ENCODE measurements around the gene NODAL.
"Not testable (repeated sequence)": the region's sequence is repeated elsewhere in the genome, so short reads cannot be mapped to it uniquely, and the experiment has no call there.

The NODAL gene

DNA sequence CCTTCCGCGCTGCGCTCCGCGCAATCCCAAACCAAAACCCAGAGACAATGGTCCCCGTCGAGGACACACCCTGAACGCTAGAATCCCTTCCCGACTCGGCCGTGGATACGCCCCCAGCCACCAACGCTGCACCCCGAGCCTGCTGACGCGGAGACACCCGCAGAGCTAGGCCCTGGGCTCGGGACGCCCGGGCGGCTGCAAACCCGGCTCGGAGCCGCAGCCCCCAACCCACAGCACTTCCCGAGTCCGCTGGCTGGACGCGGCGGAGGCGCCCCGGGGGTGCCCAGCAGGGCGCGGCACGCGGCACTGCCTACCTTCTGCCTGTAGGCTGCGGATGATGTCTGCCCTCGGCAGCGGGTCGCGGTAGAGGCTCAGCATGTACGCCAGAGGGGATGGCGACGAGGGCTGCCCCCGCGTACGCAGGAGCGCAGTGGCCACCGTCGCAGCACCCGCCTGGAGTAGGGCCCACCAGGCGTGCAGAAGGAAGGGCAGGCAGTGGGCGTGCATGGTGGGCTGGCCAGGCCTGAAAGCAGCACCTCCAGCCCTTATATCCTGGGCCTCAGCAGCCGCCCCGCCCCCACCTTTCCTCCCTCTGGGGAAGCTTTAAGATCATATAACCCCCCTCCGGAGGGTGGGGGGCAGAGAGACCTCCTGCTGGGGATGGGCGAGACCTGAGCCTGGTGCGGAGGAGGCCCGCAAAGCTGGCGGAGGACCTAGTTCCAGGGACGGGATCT is at the start of gene NODAL:
Gene NODAL (minus strand): TSS at position 521 of the 734 bp plus-strand sequence. CDS start 14 bp downstream, at position 507.
- DNase-seq (ENCODE audit: low read depth), result no peak

DNA sequence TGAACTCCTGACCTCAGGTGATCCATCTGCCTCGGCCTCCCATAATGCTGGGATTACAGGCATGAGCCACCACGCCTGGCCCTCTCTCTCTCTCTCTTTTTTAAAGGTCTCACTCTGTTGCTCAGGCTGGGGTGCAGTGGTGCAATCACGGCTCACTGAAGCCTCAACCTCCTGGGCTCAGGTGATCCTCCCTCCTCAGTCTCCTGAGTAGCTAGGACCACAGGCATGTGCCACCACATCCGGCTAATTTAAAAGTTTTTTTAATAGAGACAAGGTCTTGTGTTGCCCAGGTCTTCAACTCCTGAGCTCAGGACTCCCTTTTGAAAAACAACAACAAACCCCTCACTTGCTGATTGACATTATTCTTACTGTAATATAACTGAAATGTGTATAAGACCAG is 48.7 kb upstream of the NODAL start:
- DNase-seq (ENCODE audit: low read depth), result no peak

DNA sequence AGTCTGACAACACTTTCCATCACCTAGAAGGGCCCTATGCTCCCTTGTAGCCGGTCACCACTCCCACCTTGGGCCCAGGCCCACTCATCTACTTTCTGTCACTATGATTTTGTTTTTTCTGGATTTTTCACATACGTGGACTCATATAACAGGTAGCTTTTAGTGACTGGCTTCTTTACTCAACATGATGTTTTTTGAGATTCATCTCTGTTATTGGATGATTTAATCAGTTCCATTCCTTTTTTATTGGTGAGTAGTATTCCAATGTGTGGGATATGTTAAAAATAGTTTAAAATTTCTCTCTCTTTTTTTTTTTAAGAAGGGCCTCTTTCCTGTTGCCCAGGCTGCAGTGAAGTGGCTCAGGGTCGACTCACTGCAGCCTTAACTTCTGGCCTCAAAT is 46.3 kb upstream of the NODAL start:
- no peak for DNase-seq (ENCODE audit: low read depth)

DNA sequence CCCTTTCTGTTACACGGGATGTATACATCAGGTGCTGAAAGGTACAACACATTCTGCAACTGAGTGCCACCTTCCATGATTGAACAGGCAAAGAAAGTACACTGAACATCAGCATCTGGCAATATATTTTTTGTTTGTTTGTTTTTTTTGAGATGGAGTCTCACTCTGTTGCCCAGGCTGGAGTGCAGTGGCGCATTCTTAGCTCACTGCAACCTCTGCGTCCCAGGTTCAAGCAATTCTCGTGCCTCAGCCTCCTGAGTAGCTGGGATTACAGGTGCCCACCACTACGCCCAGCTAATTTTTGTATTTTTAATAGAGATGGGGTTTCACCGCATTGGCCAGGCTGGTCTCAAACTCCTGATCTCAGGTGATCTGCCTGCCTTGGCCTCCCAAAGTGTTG is 42.4 kb upstream of the NODAL start:
- DNase-seq (ENCODE audit: low read depth), result not testable (repeated sequence)

DNA sequence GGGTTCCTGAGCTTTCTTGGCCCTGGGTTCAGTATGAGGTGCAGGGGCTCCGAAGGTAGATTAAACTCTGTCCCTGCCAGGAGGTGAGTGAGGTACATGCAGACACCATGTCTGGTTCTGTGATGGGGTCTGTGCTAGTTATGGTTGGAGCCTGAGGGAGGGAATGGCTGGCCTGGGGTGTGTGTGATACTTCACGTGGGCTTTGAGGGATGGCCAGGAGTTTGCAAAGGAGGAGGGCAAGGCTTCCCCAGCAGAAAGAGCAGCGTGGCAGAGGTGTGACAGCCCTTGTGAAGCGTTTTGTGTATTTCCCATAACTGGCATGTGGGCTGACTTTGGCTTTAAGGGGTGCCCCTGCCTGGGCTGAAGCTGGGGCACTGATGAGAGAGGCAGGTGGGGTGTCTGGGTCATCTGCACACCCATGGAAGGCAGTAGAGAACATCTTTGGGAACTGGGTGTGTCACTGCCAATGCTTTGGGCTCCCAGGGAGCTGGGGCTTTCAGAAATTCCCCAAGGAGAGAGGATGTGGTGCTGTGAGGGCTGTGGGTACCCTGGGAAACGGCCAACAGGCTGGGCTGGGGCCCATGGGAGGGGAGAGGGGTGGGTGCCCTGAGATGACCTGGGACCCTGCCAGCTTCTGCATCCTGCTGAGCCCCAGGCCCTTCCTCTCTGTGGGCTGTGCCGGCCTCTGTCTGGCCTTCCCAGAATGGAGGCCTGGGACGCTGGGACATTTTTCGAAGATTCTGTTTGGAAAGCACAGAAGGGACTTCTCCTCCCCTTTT is 41.7 kb upstream of the NODAL start:
- DNase-seq (ENCODE audit: low read depth), result no peak

- DNase-seq (ENCODE audit: low read depth), result no peak
These were observed 40.5 kb upstream of the NODAL start for GRCh38 chr10:70481831-70482530.

DNA sequence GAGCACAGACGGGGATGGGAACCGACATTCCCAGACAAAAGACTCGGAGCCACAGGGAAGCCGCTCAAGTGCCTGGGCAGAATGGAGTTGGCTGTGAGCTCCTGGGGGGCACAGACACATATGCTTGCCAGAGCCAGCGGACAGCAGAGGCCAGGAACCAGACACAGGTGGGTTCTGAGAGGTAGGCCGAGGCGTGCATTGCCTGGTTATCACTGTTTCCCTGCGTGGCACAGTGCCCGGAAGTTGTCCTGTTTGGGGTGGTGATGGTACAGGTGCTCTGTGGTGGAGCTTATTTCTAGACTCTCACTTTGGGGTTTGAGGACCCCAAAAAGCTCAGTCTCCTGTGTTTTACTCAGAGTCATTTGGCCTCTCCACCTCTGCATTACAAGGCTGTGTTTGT is 39.6 kb upstream of the NODAL start:
- DNase-seq (ENCODE audit: low read depth), result no peak

GRCh38 chr10:70480239-70480861 is 38.9 kb upstream of the NODAL start:
- no peak for DNase-seq (ENCODE audit: low read depth)

DNA sequence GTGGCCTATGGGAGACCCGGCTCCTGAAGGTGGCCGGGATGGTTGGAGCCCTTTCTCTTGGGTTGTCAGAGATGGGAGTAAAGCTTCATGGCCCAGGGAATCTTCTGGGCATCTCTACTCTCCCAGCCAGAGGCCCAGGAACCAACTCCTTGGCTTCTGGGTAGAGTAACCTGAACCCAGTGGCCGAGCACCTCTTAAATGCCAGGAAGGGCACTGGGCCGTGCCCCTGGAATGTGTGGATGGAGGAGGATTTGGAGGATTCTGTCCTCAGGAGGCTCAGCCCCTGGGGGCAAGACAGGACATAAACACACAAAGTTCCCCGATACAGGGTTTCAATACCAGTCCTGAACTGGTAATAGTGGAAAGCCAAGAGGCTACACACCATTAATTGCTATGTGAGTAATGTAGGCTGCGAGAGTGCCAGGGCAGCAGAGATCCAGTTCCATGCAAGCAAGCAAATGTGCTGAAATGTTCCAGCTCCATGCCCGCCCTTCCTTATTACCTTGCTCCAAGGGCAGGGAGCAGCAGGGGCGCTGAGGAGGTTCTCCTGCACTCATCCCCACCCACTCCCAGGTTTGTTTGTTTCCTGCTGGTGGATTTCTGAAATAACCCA is 38.3 kb upstream of the NODAL start:
- DNase-seq (ENCODE audit: low read depth), result no peak

GRCh38 chr10:70479165-70479581 is 37.7 kb upstream of the NODAL start:
- no peak for DNase-seq (ENCODE audit: low read depth)

- DNase-seq (ENCODE audit: low read depth), result peak; percentile 14
These were observed 37.0 kb upstream of the NODAL start, which contains the start of gene PALD1 for GRCh38 chr10:70478191-70479164. Gene PALD1, plus strand, starts transcription at chr10:70478767. Its CDS starts 47,185 bp downstream, at chr10:70525952.

DNA sequence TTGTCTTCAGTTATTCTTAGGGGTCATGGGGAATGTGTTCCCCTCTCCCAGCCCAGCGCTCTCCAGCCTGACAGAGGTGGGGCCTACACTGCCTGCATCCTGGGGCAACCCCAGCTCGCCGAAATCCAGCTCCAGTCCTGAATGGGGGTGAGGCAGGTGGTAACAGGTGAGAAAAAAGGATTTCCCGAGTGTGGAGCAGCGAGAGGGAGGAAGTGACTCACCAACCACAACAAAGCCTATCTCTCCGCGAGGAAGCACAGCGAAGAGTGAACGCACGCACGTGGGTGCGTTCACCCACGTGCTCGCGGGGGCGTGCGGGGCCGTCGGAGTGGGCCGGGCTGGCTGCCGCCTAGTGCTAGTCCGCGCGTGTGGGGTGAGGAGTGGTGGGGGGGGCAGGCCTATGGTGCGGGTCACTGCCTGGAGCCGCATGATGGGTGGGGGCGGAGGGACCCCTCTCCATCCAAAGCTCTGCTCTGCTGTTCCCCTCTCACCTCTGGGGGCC is 36.2 kb upstream of the NODAL start:
- peak; percentile 58 for DNase-seq (ENCODE audit: low read depth)

DNA sequence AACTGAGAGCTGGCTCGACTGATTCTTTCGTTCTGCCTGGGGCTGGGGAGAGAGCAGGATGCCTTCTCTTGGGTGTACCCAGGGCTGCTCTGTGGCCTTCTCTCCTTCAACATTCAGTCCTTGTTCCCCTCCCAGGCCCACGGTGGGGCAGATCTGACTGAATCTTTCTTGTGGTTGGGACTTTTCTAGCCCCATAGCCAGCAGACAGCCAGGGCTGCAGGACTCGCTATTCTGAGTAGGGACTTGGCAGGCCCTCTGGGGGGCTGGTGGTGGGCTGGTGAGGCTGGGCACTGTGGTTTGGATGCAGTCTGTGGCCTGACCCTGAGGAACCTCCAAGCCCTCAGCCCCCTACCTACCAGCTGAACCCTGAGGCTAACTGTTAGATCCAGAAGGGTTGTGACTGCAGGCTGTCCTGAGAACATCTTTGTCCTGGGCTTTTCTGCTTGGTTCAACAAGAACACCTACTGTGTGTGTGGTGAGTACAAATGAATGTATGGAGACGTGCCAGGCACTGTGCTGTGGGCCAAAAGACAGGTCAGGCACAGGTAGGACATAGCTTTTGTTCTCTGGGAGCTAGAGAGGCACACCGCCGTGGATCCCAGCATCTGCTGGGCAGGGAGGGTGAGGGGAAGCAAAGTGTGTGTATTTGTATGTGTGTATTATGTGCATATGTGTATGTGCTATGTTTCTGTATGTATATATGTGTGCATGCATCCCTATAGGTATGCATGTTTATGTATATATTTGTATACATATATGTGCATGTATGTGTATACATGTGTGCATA is 35.0 kb upstream of the NODAL start:
- no peak for DNase-seq (ENCODE audit: low read depth)

GRCh38 chr10:70475661-70476060 is 34.2 kb upstream of the NODAL start:
- no peak for DNase-seq (ENCODE audit: low read depth)

GRCh38 chr10:70474780-70475179 is 33.3 kb upstream of the NODAL start:
- no peak for DNase-seq (ENCODE audit: low read depth)

GRCh38 chr10:70472799-70473454 is 31.4 kb upstream of the NODAL start:
- DNase-seq (ENCODE audit: low read depth), result no peak

GRCh38 chr10:70466951-70467350 is 25.5 kb upstream of the NODAL start:
- DNase-seq (ENCODE audit: low read depth), result no peak

DNA sequence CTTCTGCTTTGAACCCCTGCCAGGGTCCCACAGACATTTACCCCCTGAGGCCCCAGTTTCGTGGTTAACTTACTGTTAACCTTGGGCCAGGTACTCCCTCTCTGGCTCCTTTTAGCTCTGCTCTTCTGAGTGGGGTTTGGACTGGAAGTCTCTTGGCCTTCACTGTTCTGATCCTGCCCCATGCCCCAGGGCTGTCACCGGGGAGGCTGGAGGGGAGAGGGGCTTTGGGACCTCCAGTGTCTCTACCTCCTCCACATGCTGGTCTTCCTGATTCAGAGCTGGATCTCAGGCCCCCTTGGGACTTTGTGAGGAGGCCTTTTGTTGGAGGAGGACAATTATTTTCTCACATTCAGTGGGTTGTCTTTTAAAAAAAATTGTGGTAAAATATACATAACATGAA is 24.4 kb upstream of the NODAL start:
- DNase-seq (ENCODE audit: low read depth), result no peak

DNA sequence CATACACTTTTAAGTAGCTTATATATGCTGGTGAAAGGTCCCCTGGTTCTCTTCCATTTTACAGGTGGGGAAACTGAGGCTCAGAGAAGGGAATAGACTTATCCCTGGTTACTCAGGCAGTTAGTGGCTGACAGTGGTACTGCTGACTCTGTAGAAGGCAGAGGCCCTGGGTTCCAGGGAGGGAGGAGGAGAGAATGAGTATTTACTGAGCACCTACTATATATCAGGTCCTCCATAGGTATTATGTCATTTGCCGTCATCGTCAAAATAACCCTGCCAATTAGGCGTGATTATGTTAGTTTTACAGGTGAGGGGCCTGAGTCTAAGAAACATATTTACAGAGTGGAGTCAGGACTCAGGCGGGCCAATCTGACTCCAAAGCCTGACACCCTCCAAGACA is 23.8 kb upstream of the NODAL start:
- no peak for DNase-seq (ENCODE audit: low read depth)
